Transverse colon (tissue), 4 donors: ENCODE results near the gene RHBDL1. TPM values are rescaled to one million over a fixed set of nuclear protein-coding genes. Genes with fewer than 3 reads are reported as not detected.

Source experiments
- DNase-seq: peaks from one replicate; pipeline ENCODE4 v3.0.0-alpha.2; 2019
- H3K27ac ChIP-seq, 4 donors: fragments of 200-600 bp; sonication (generic); 2 replicates each; pipeline ENCODE4 v1.5.1; 2016 to 2018; ENCODE audit warnings: inconsistent platforms in 4 of 4
- H3K27me3 ChIP-seq: fragments of 200-600 bp; sonication (generic); 2 replicates; pipeline ENCODE4 v1.5.1; 2017; ENCODE audit warnings: inconsistent platforms
- H3K36me3 ChIP-seq, 4 donors: fragments of 200-600 bp; sonication (generic); 2 replicates each; pipeline ENCODE4 v1.5.1; 2017 to 2019; ENCODE audit warnings: inconsistent platforms in 4 of 4
- H3K4me1 ChIP-seq, 4 donors: fragments of 200-600 bp; sonication (generic); 2 replicates each; pipeline ENCODE4 v1.5.1; 2017 to 2020; ENCODE audit warnings: inconsistent platforms in 4 of 4
- H3K4me3 ChIP-seq, 4 donors: fragments of 200-600 bp; sonication (generic); 1 replicate in 1 of 4; 2 replicates in 3 of 4; pipeline versions ENCODE4 v1.5.1 to v1.6.1; 2017 to 2019; ENCODE audit warnings: inconsistent platforms in 4 of 4
- H3K9me3 ChIP-seq, 2 donors: fragments of 200-600 bp; sonication (generic); 2 replicates each; pipeline ENCODE4 v1.5.1; 2017 to 2019; ENCODE audit warnings: inconsistent platforms in 2 of 2
- EP300 ChIP-seq: sonication (generic); formaldehyde crosslinking; IDR thresholded peaks from one replicate; pipeline ENCODE4 v1.6.1; 2017; ENCODE audit warnings: antibody characterized with exemption, low read depth
- POLR2A ChIP-seq: fragments of 450-650 bp; IDR thresholded peaks from one replicate; pipeline ENCODE4 v1.6.1; 2016; ENCODE audit warnings: antibody characterized with exemption, mild to moderate bottlenecking, moderate library complexity
- POLR2AphosphoS5 ChIP-seq, 3 donors: sonication (generic); formaldehyde crosslinking; IDR thresholded peaks; one replicate each; pipeline ENCODE4 v1.6.1; 2016; ENCODE audit warnings: antibody characterized with exemption in 3 of 3
- WGBS, 2 donors: methylation state at CpG; one replicate each; pipeline ENCODE4 v1.1.5; 2018; ENCODE audit warnings: low coverage in 1 of 2; 5-methylcytosine and 5-hydroxymethylcytosine counted together
- in situ Hi-C, 4 donors: fragments of 200-750 bp; cut with MboI; loops; one replicate each; pipeline versions ENCODE4 v1.15.0 to v1.15.1; 2017; ENCODE audit warnings: low sequenced_read_pairs in 3 of 4, low pct_ligation_motif_present in 1 of 4, low pct_unique_long_range_greater_than_20kb in 1 of 4
- intact Hi-C: fragments of 100-400 bp; cut with DNase I; formaldehyde crosslinking; loops from one replicate; pipeline ENCODE4 v1.15.1; 2023; ENCODE audit warnings: low total_unique reads
- total RNA-seq, 4 donors: library from RNA; depleted of rRNA; stranded (reverse); fragments of >200 nt; gene quantifications; one replicate each; pipeline ENCODE4 v1.1.0, GENCODE V29; 2016
- TF ChIP-seq, protein P1 (sequence below), 5 experiments: fragments of 200-600 bp in 3 of 5; fragments of 450-650 bp in 2 of 5; sonication (generic) in 3 of 5; IDR thresholded peaks; 1 replicate in 2 of 5; 2 replicates in 3 of 5; pipeline ENCODE4 v1.5.1; 2016 to 2017; ENCODE audit warnings: antibody characterized with exemption in 5 of 5, inconsistent platforms in 3 of 5, mild to moderate bottlenecking in 2 of 5, moderate library complexity in 1 of 5

Gene RHBDL1
- total RNA-seq, 4 donors from 2014 or later: 1.8 to 39.3 (median 8.1) TPM

DNA sequence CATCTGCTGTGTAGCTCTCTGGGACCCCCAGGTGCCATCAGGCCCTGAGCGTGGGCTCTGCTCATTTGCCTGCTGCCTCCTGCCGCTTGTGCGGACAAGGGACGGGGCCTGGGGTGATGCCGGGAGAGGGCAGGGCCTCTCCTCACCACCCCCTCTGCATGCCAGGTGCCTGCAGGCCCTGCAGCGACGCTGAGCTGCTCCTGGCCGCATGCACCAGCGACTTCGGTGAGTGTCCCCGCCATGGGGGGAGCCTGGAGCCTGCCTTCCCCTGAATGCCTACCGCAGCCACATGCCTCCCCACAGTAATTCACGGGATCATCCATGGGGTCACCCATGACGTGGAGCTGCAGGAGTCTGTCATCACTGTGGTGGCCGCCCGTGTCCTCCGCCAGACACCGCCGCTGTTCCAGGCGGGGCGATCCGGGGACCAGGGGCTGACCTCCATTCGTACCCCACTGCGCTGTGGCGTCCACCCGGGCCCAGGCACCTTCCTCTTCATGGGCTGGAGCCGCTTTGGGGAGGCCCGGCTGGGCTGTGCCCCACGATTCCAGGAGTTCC, 41.4 kb downstream of the RHBDL1 start:
- intact Hi-C loops: no loop called here
- peaks cover 34% of the 10 kb centered on the region for H3K27me3 ChIP-seq
- TF ChIP-seq EP300 (no peak), POLR2AphosphoS5 (IDR thresholded peaks at IDR 0.05) (no peak), POLR2A (no peak)
- TF ChIP-seq, protein P1, sequence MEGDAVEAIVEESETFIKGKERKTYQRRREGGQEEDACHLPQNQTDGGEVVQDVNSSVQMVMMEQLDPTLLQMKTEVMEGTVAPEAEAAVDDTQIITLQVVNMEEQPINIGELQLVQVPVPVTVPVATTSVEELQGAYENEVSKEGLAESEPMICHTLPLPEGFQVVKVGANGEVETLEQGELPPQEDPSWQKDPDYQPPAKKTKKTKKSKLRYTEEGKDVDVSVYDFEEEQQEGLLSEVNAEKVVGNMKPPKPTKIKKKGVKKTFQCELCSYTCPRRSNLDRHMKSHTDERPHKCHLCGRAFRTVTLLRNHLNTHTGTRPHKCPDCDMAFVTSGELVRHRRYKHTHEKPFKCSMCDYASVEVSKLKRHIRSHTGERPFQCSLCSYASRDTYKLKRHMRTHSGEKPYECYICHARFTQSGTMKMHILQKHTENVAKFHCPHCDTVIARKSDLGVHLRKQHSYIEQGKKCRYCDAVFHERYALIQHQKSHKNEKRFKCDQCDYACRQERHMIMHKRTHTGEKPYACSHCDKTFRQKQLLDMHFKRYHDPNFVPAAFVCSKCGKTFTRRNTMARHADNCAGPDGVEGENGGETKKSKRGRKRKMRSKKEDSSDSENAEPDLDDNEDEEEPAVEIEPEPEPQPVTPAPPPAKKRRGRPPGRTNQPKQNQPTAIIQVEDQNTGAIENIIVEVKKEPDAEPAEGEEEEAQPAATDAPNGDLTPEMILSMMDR (IDR thresholded peaks at IDR 0.05): no peak
- WGBS, 2 donors: 90% methylated on average over 28 of the region's 29 CpGs; no CpG with 5 or more reads in 1 of the 2 donors
- H3K4me1 ChIP-seq: peaks cover 27 to 61% (median 51%) of the 10 kb centered on the region in 4 donors
- in situ Hi-C loops: loop anchor here in 1 of 4 donors (10.0 kb wide), 1 partner anchor 68 kb away; the partner anchor contains the start of genes CHTF18 and RPUSD1
- H3K4me3 ChIP-seq: no peak overlapping the region
- H3K36me3 ChIP-seq: no peaks in the 10 kb centered on the region
- DNase-seq: no peak
- no peaks in the 10 kb centered on the region for H3K9me3 ChIP-seq
- no peak overlapping the region for H3K27ac ChIP-seq

DNA sequence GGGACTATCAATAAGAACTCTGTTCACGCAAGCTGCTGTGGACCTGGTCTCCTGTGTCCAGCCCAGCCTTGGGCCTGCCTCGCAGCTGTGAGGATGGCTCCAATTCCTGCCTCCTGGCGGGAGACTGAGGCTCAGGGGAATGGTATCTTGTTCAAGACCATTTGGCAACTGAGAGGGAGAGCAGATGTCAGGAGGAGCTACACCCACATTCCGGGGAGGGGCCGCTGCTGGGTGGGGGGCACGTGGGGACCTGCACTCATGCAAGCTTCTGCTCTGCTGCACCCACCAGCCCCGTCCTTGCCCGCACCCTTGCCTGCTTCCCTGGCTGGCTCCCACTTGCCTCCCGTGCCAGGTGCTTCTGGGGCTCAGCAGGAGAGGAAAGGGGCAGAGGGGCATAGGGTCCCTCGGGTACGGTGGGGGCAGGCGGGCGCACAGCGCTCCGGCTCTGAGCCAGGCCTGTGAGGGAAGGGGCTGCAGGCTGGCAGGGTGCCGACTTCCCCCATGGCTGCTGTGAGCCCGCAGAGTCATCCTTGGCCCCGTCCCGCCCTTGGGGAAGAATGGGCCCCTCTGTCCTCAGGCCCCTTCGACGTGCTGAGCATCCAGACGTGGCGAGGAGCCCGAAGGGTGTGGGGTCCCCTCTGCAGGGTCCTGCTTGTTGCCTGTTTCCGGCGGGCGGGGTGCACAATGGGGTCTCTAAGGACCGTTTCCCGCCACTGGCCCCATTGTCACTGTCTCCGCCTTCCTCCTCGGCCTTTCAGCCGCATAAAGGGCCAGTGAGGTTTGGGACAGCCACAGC, 42.2 kb downstream of the RHBDL1 start:
- H3K9me3 ChIP-seq: no peaks in the 10 kb centered on the region
- no peak overlapping the region for H3K27ac ChIP-seq
- 79% methylated on average over 27 of the region's 32 CpGs; no CpG with 5 or more reads in 1 of the 2 donors for WGBS, 2 donors
- intact Hi-C loops: no loop called here
- no peaks in the 10 kb centered on the region for H3K36me3 ChIP-seq
- in situ Hi-C loops: loop anchor here in 1 of 4 donors (10.0 kb wide), 1 partner anchor 67 kb away; the partner anchor contains the start of genes CHTF18 and RPUSD1
- no peak for DNase-seq
- peaks cover 32% of the 10 kb centered on the region for H3K27me3 ChIP-seq
- peaks cover 30 to 61% (median 54%) of the 10 kb centered on the region in 4 donors for H3K4me1 ChIP-seq
- no peak for TF ChIP-seq EP300
- TF ChIP-seq POLR2AphosphoS5 (IDR thresholded peaks at IDR 0.05): no peak
- no peak for TF ChIP-seq POLR2A
- TF ChIP-seq, protein P1 (IDR thresholded peaks at IDR 0.05): no peak
- no peak overlapping the region for H3K4me3 ChIP-seq

DNA sequence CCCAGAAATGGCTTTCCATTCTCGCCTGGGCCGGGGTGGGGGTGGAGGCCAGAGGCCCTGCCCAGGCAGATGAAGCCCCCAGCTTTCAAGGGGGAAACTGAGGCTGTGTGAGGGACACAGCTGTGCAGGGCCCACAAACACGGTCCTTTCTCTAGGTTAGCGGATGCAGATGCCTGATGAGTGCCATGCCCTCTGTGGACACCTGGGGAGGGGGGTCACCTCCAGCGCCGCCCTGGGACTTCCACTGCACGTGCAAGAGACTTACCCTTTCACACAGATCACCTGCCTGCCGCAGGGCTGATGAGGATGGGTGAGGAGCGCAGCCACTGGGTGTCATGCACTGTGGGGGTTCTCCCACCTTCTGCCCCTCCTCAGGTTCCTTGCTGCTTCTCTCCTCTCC, 42.9 kb downstream of the RHBDL1 start:
- peak overlapping the region in 3 of 4 donors; percentile 49 to 94 (median 92) for H3K27ac ChIP-seq
- 81% methylated on average over 9 of the region's 9 CpGs; no CpG with 5 or more reads in 1 of the 2 donors for WGBS, 2 donors
- DNase-seq: no peak
- no peaks in the 10 kb centered on the region for H3K36me3 ChIP-seq
- in situ Hi-C loops (loop anchor here in 1 of 4 donors (10.0 kb wide), 1 partner anchor 66 kb away; the partner anchor contains the start of genes CHTF18 and RPUSD1), intact Hi-C loops (no loop called here)
- H3K4me3 ChIP-seq: no peak overlapping the region
- TF ChIP-seq, protein P1 (IDR thresholded peaks at IDR 0.05): no peak
- TF ChIP-seq POLR2A (no peak), EP300 (no peak), POLR2AphosphoS5 (IDR thresholded peaks at IDR 0.05) (no peak)
- H3K9me3 ChIP-seq: no peaks in the 10 kb centered on the region
- H3K27me3 ChIP-seq: peaks cover 31% of the 10 kb centered on the region
- peaks cover 30 to 61% (median 54%) of the 10 kb centered on the region in 4 donors for H3K4me1 ChIP-seq

DNA sequence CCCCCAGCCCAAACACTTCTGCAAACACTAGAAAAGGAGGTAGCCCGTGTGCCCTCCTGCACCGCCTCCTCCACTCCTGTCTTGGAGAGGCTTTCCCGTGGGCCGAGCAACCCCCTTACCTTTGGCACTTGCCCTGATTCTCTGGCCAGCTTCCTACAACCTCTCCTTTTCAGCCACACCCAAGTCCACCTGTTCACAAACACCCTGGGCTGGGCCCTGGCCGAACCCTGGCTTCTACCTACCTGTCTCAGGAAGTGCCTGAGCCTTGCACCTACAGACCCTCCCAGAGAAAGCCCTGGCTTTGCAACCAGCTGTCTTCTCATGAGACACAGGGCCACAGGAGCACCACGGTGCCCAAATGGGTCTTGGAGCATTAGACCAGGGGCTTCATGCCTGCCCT, 43.5 kb downstream of the RHBDL1 start:
- peak overlapping the region; percentile 49 to 94 (median 93) for H3K27ac ChIP-seq
- peaks cover 30 to 61% (median 54%) of the 10 kb centered on the region in 4 donors for H3K4me1 ChIP-seq
- H3K36me3 ChIP-seq: no peaks in the 10 kb centered on the region
- H3K4me3 ChIP-seq: no peak overlapping the region
- in situ Hi-C loops (loop anchor here in 1 of 4 donors (10.0 kb wide), 1 partner anchor 66 kb away; the partner anchor contains the start of genes CHTF18 and RPUSD1), intact Hi-C loops (no loop called here)
- H3K27me3 ChIP-seq: peaks cover 26% of the 10 kb centered on the region
- DNase-seq: peak; percentile 77
- TF ChIP-seq, protein P1 (IDR thresholded peaks at IDR 0.05): no peak
- peak in 1 of 3 donors; percentile 46 for TF ChIP-seq POLR2AphosphoS5 (IDR thresholded peaks at IDR 0.05)
- peak; percentile 12 for TF ChIP-seq POLR2A
- no peak for TF ChIP-seq EP300
- no peaks in the 10 kb centered on the region for H3K9me3 ChIP-seq
- WGBS, 2 donors: 63% methylated on average over 6 of the region's 6 CpGs; no CpG with 5 or more reads in 1 of the 2 donors
